Measurements from ENCODE around the gene MPC1. TPM values are rescaled to one million over a fixed set of nuclear protein-coding genes. Genes with fewer than 3 reads are reported as not detected.

MPC1 gene
- 15.5 and 23.4 TPM in 2 replicates for total RNA-seq (2014; rRNA removed; shearing (Covaris generic))
- 39.4 and 41.9 TPM in 2 replicates for polyA plus RNA-seq (2016; fragmentation: Nextera tagmentation; extraction: Ambion mirVana)
- long read RNA-seq, transcript MPC1-201 (4 exons, 976 nt) = major isoform, 13 of 14 reads
- long read RNA-seq, partial matches to known transcripts = 0 of 14 reads
- long read RNA-seq, other reads (novel, unspliced or antisense) = 1 of 14 reads

DNA sequence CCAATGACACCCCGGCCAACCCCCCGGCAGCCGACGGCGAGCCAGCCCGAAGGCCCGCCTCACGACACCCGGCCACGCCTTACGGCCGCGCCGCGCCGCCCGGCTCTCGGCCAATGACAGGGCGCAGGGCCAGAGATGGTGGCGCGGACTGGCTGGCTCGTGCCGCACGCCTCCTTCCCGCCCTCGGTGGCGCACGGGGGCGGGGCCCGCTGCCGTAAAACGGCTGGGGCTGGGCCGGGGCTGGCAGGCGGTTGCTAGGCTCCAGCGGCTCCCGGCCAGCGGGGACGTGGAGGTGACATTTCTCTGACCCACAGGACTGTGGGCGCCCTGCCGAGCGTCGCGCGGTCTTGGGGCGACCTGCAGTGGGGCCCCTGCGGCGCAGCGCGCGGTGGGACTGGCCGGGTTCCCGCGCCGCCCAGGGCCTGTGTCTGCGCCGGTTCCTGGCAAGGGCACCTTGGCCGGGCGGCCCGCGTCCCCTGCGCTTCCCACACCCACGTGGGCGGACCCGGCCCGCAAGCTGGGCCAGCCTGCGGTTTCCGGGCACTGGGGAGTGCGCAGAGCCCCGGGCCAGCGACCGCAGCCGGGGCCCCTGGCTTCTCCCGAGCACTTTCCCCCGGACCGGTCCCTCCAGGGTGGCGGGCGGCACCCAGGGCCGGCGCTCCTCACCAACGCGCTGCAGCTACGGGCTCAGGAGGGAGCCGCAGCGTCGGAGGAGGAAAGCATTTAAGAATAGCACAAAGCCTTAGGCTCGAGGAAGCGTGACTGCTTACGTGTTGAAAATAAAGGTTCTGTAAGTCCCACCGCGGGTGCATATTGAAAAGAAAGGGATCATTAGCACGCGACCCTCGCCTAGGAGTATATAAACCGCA is at the start of gene MPC1:
MPC1 (minus strand) TSS at position 8 of the 869 bp plus-strand sequence. CDS start 64 bp downstream, outside the sequence.
- peak; percentile 93 for ATAC-seq
- H4K20me1 ChIP-seq (replicated peaks; ENCODE audit: insufficient read depth) = no peaks in the 10 kb centered on the region
- no peaks in the 10 kb centered on the region for H3K36me3 ChIP-seq (ENCODE audit: insufficient read depth)
- no peaks in the 10 kb centered on the region for H3K36me3 Mint-ChIP-seq (ENCODE audit: low read depth)
- DNase-seq (ENCODE audit: low spot score) = peak; percentile 98
- peak within 1 kb of the TSS; percentile 92 for H3K4me3 ChIP-seq
- H3K4me1 ChIP-seq (ENCODE audit: insufficient read depth) = peaks cover 7% of the 10 kb centered on the region
- H3K27ac ChIP-seq (ENCODE audit: low read depth) = peak within 1 kb of the TSS; percentile 15
- peak within 1 kb of the TSS; percentile 80 for H3K27ac Mint-ChIP-seq
- TF ChIP-seq NANOG (IDR thresholded peaks at IDR 0.05; ENCODE audit: borderline replicate concordance) (no peak), JUNB (IDR thresholded peaks at IDR 0.05; ENCODE audit: unreplicated experiment) (no peak), POLR2AphosphoS5 (IDR thresholded peaks at IDR 0.05; ENCODE audit: low read depth) (peak; percentile 88), EZH2 (IDR thresholded peaks at IDR 0.05; ENCODE audit: low read depth, unreplicated experiment) (no peak), ZNF331 (CRISPR knock-in tag; IDR thresholded peaks at IDR 0.05; ENCODE audit: low read depth) (no peak), CREB1 (CRISPR knock-in tag; IDR thresholded peaks at IDR 0.05; ENCODE audit: low read depth) (peak; percentile 41)
- TF ChIP-seq, protein P1, sequence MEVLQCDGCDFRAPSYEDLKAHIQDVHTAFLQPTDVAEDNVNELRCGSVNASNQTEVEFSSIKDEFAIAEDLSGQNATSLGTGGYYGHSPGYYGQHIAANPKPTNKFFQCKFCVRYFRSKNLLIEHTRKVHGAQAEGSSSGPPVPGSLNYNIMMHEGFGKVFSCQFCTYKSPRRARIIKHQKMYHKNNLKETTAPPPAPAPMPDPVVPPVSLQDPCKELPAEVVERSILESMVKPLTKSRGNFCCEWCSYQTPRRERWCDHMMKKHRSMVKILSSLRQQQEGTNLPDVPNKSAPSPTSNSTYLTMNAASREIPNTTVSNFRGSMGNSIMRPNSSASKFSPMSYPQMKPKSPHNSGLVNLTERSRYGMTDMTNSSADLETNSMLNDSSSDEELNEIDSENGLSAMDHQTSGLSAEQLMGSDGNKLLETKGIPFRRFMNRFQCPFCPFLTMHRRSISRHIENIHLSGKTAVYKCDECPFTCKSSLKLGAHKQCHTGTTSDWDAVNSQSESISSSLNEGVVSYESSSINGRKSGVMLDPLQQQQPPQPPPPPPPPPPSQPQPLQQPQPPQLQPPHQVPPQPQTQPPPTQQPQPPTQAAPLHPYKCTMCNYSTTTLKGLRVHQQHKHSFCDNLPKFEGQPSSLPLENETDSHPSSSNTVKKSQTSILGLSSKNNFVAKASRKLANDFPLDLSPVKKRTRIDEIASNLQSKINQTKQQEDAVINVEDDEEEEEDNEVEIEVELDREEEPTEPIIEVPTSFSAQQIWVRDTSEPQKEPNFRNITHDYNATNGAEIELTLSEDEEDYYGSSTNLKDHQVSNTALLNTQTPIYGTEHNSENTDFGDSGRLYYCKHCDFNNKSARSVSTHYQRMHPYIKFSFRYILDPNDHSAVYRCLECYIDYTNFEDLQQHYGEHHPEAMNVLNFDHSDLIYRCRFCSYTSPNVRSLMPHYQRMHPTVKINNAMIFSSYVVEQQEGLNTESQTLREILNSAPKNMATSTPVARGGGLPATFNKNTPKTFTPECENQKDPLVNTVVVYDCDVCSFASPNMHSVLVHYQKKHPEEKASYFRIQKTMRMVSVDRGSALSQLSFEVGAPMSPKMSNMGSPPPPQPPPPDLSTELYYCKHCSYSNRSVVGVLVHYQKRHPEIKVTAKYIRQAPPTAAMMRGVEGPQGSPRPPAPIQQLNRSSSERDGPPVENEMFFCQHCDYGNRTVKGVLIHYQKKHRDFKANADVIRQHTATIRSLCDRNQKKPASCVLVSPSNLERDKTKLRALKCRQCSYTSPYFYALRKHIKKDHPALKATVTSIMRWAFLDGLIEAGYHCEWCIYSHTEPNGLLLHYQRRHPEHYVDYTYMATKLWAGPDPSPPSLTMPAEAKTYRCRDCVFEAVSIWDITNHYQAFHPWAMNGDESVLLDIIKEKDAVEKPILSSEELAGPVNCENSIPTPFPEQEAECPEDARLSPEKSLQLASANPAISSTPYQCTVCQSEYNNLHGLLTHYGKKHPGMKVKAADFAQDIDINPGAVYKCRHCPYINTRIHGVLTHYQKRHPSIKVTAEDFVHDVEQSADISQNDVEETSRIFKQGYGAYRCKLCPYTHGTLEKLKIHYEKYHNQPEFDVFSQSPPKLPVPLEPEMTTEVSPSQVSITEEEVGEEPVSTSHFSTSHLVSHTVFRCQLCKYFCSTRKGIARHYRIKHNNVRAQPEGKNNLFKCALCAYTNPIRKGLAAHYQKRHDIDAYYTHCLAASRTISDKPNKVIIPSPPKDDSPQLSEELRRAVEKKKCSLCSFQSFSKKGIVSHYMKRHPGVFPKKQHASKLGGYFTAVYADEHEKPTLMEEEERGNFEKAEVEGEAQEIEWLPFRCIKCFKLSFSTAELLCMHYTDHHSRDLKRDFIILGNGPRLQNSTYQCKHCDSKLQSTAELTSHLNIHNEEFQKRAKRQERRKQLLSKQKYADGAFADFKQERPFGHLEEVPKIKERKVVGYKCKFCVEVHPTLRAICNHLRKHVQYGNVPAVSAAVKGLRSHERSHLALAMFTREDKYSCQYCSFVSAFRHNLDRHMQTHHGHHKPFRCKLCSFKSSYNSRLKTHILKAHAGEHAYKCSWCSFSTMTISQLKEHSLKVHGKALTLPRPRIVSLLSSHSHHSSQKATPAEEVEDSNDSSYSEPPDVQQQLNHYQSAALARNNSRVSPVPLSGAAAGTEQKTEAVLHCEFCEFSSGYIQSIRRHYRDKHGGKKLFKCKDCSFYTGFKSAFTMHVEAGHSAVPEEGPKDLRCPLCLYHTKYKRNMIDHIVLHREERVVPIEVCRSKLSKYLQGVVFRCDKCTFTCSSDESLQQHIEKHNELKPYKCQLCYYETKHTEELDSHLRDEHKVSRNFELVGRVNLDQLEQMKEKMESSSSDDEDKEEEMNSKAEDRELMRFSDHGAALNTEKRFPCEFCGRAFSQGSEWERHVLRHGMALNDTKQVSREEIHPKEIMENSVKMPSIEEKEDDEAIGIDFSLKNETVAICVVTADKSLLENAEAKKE (CRISPR knock-in tag; IDR thresholded peaks at IDR 0.05) = no peak
- TF ChIP-seq, protein P2, sequence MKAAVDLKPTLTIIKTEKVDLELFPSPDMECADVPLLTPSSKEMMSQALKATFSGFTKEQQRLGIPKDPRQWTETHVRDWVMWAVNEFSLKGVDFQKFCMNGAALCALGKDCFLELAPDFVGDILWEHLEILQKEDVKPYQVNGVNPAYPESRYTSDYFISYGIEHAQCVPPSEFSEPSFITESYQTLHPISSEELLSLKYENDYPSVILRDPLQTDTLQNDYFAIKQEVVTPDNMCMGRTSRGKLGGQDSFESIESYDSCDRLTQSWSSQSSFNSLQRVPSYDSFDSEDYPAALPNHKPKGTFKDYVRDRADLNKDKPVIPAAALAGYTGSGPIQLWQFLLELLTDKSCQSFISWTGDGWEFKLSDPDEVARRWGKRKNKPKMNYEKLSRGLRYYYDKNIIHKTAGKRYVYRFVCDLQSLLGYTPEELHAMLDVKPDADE (IDR thresholded peaks at IDR 0.05) = no peak
- H3K4me3 Mint-ChIP-seq = peak within 1 kb of the TSS; percentile 89
- peaks cover 3% of the 10 kb centered on the region; the same call in 1 of the 2 replicates for H3K9me2 ChIP-seq (ENCODE audit: insufficient read depth)
- H3K27me3 ChIP-seq (ENCODE audit: insufficient read depth) = no peaks in the 10 kb centered on the region
- peaks cover 6% of the 10 kb centered on the region; the same call in 1 of the 3 replicates for H3K4me1 Mint-ChIP-seq
- H3K79me2 ChIP-seq (replicated peaks; ENCODE audit: insufficient read depth) = peaks cover 27% of the 10 kb centered on the region
- peaks cover 4% of the 10 kb centered on the region for H3K27me3 Mint-ChIP-seq (ENCODE audit: insufficient read depth, low read depth, poor library complexity)
- H3K9me3 Mint-ChIP-seq = no peaks in the 10 kb centered on the region
- H3F3A ChIP-seq (replicated peaks; ENCODE audit: low read depth) = no peaks in the 10 kb centered on the region
- peak within 1 kb of the TSS; percentile 70; the same call in 1 of the 2 replicates for H2AFZ ChIP-seq
- H3K4me2 ChIP-seq = peak within 1 kb of the TSS; percentile 82

Measured in GM23338 (cell line).